H1 (cell line): ENCODE measurements around the gene ZDHHC20. TPM values are rescaled to one million over a fixed set of nuclear protein-coding genes. Genes with fewer than 3 reads are reported as not detected.

ENCODE experiments used
- CTCF ChIA-PET: fragments of 300-600 bp; sonication (Branson Sonifier 250); formaldehyde crosslinking; loops from one replicate; lab custom pipeline; 2021; ENCODE audit not compliant: partially characterized antibody; lab: Charles Lee
- POLR2A ChIA-PET: fragments of 300-600 bp; sonication (Branson Sonifier 250); formaldehyde crosslinking; loops from one replicate; lab custom pipeline; 2021; ENCODE audit warnings: inconsistent platforms; ENCODE audit not compliant: partially characterized antibody; lab: Charles Lee
- DNase-seq, 2 experiments: peaks; one replicate each; pipeline versions ENCODE4 v3.0.0 to v3.0.0-alpha.2; 2010 to 2022; ENCODE audit warnings: low spot score in 2 of 2, low read depth in 1 of 2, mixed read lengths in 1 of 2
- FAIRE-seq: peaks from 2 replicates; lab custom pipeline; 2011; peaks lifted over from hg19 to GRCh38; lab: Jason Lieb, UNC
- H2AFZ ChIP-seq: 2 replicates; pipeline ENCODE4 v1.8.1; 2012; ENCODE audit warnings: low read length, inconsistent platforms
- H2AK5ac ChIP-seq: 2 replicates; pipeline ENCODE4 v1.6.1; 2013; ENCODE audit warnings: low read depth, low read length
- H2BK120ac ChIP-seq: replicated peaks from 2 replicates; pipeline ENCODE3; 2013; ENCODE audit warnings: low read depth, low read length, inconsistent platforms
- H2BK12ac ChIP-seq: 2 replicates; pipeline ENCODE4 v1.6.1; 2013; ENCODE audit warnings: low read depth, low read length
- H2BK15ac ChIP-seq: 2 replicates; pipeline ENCODE4 v1.6.1; 2013; ENCODE audit warnings: low read length
- H2BK20ac ChIP-seq: 2 replicates; pipeline ENCODE4 v1.6.1; 2013; ENCODE audit warnings: low read length
- H2BK5ac ChIP-seq: 2 replicates; pipeline ENCODE4 v1.6.1; 2013; ENCODE audit warnings: low read depth, low read length
- H3K14ac ChIP-seq: 2 replicates; pipeline ENCODE4 v1.6.1; 2013; ENCODE audit warnings: inconsistent platforms; ENCODE audit not compliant: insufficient read length
- H3K18ac ChIP-seq: 2 replicates; pipeline ENCODE4 v1.6.1; 2013; ENCODE audit warnings: low read length; ENCODE audit errors: extremely low read depth
- H3K23ac ChIP-seq: 2 replicates; pipeline ENCODE4 v1.6.1; 2013; ENCODE audit warnings: inconsistent platforms; ENCODE audit not compliant: insufficient read length
- H3K23me2 ChIP-seq: 2 replicates; pipeline ENCODE4 v1.6.1; 2013; ENCODE audit warnings: low read depth, low read length
- H3K27ac ChIP-seq: 2 replicates; pipeline ENCODE4 v1.6.1; 2011; ENCODE audit warnings: low read depth, low read length, inconsistent platforms
- H3K27me3 ChIP-seq, 4 experiments: replicated peaks in 1 of 4; 1 replicate in 1 of 4; 2 replicates in 3 of 4; pipeline versions ENCODE4 v1.6.1 to v1.8.1; 2011 to 2013; ENCODE audit warnings: low read length in 3 of 4, mild to moderate bottlenecking in 3 of 4, inconsistent platforms in 2 of 4, mixed read lengths in 2 of 4, moderate library complexity in 1 of 4; ENCODE audit not compliant: control insufficient read depth in 3 of 4, insufficient read depth in 3 of 4; ENCODE audit errors: extremely low read depth in 1 of 4
- H3K36me3 ChIP-seq, 4 experiments: 2 replicates each; pipeline versions ENCODE4 v1.6.1 to v1.8.1; 2011 to 2013; ENCODE audit warnings: mild to moderate bottlenecking in 4 of 4, low read length in 3 of 4, moderate library complexity in 2 of 4, control low read depth in 1 of 4, inconsistent platforms in 1 of 4; ENCODE audit not compliant: insufficient read depth in 4 of 4, control insufficient read depth in 2 of 4
- H3K4ac ChIP-seq: replicated peaks from 2 replicates; pipeline ENCODE3; 2013; ENCODE audit warnings: low read length, low read depth, mixed read lengths, inconsistent platforms; ENCODE audit not compliant: insufficient read length
- H3K4me1 ChIP-seq, 4 experiments: replicated peaks in 1 of 4; 1 replicate in 1 of 4; 2 replicates in 3 of 4; pipeline versions ENCODE4 v1.6.1 to v1.8.1; 2011 to 2013; ENCODE audit warnings: low read length in 3 of 4, inconsistent platforms in 2 of 4, mixed read lengths in 1 of 4; ENCODE audit not compliant: insufficient read depth in 4 of 4, control insufficient read depth in 3 of 4
- H3K4me2 ChIP-seq, 2 experiments: 2 replicates each; pipeline versions ENCODE4 v1.6.1 to v1.8.1; 2011 to 2013; ENCODE audit warnings: low read depth in 2 of 2, low read length in 2 of 2, control low read depth in 1 of 2, inconsistent platforms in 1 of 2, mild to moderate bottlenecking in 1 of 2; ENCODE audit not compliant: insufficient read depth in 1 of 2
- H3K4me3 ChIP-seq, 4 experiments: fragments of 200-600, 300-600 bp in 1 of 4; sonication (generic), shearing (Covaris generic), sonication (Bioruptor Twin) in 1 of 4; 2 replicates each; pipeline versions ENCODE4 v1.5.1 to v1.8.1; 2011 to 2016; ENCODE audit warnings: low read length in 4 of 4, low read depth in 3 of 4, control low read depth in 2 of 4, inconsistent platforms in 2 of 4, mild to moderate bottlenecking in 2 of 4, mixed read lengths in 1 of 4, moderate library complexity in 1 of 4; ENCODE audit not compliant: insufficient read depth in 2 of 4; ENCODE audit errors: extremely low read depth in 1 of 4
- H3K56ac ChIP-seq: replicated peaks from 2 replicates; pipeline ENCODE3; 2013; ENCODE audit warnings: low read depth, mild to moderate bottlenecking, mixed read lengths, low read length, inconsistent platforms; ENCODE audit not compliant: insufficient read length
- H3K79me1 ChIP-seq: 2 replicates; pipeline ENCODE4 v1.6.1; 2013; ENCODE audit warnings: low read depth, low read length, control low read depth
- H3K79me2 ChIP-seq, 2 experiments: 2 replicates each; pipeline versions ENCODE4 v1.6.1 to v1.8.1; 2012 to 2013; ENCODE audit warnings: low read length in 2 of 2, mild to moderate bottlenecking in 2 of 2, inconsistent platforms in 1 of 2; ENCODE audit not compliant: insufficient read depth in 2 of 2, control insufficient read depth in 1 of 2
- H3K9ac ChIP-seq, 4 experiments: replicated peaks in 1 of 4; 1 replicate in 1 of 4; 2 replicates in 3 of 4; pipeline versions ENCODE4 v1.6.1 to v1.8.1; 2011 to 2013; ENCODE audit warnings: low read depth in 3 of 4, low read length in 3 of 4, control low read depth in 2 of 4, mild to moderate bottlenecking in 2 of 4, moderate library complexity in 2 of 4, inconsistent platforms in 1 of 4; ENCODE audit errors: extremely low read depth in 1 of 4
- H3K9me3 ChIP-seq, 2 experiments: 2 replicates each; pipeline versions ENCODE4 v1.6.1 to v1.8.1; 2012 to 2013; ENCODE audit warnings: mild to moderate bottlenecking in 2 of 2, moderate library complexity in 2 of 2, control low read depth in 1 of 2, inconsistent platforms in 1 of 2, low read depth in 1 of 2, low read length in 1 of 2, mixed read lengths in 1 of 2; ENCODE audit not compliant: insufficient read depth in 2 of 2
- H4K20me1 ChIP-seq, 2 experiments: replicated peaks in 1 of 2; 2 replicates each; pipeline versions ENCODE3 to v1.8.1; 2011 to 2013; ENCODE audit warnings: inconsistent platforms in 2 of 2, low read length in 2 of 2, mild to moderate bottlenecking in 1 of 2; ENCODE audit not compliant: insufficient read depth in 2 of 2, control insufficient read depth in 1 of 2
- H4K5ac ChIP-seq: 2 replicates; pipeline ENCODE4 v1.6.1; 2013; ENCODE audit warnings: low read length, low read depth, mixed read lengths, inconsistent platforms; ENCODE audit not compliant: insufficient read length
- H4K8ac ChIP-seq: 2 replicates; pipeline ENCODE4 v1.8.0; 2013; ENCODE audit warnings: mild to moderate bottlenecking, moderate library complexity, low read length, inconsistent platforms; ENCODE audit not compliant: insufficient read depth; ENCODE audit errors: extremely low read depth
- H4K91ac ChIP-seq: replicated peaks from 2 replicates; pipeline ENCODE3; 2013; ENCODE audit warnings: low read length, mixed read lengths, inconsistent platforms; ENCODE audit not compliant: insufficient read length
- ASH2L ChIP-seq: fragments of 200-600, 300-600 bp; sonication (generic); IDR thresholded peaks from one replicate; pipeline ENCODE4 v1.7.1; 2017; ENCODE audit warnings: low read length
- ATF2 ChIP-seq: IDR thresholded peaks from 2 replicates; pipeline ENCODE4 v1.6.1; 2012; ENCODE audit warnings: low read length, inconsistent platforms
- GABPA ChIP-seq: IDR thresholded peaks from 2 replicates; pipeline ENCODE4 v1.6.1; 2011; ENCODE audit warnings: mild to moderate bottlenecking, low read length, moderate library complexity, borderline replicate concordance; ENCODE audit not compliant: insufficient read depth
- JUN ChIP-seq: IDR thresholded peaks from 2 replicates; pipeline ENCODE4 v1.6.1; 2011; ENCODE audit warnings: low read depth, mild to moderate bottlenecking, improper control_type of control experiment, low read length
- KDM4A ChIP-seq: IDR thresholded peaks from one replicate; pipeline ENCODE4 v1.7.1; 2012; ENCODE audit warnings: low read depth, mild to moderate bottlenecking, moderate library complexity, low read length, inconsistent platforms; ENCODE audit not compliant: severe bottlenecking
- MAFK ChIP-seq: IDR thresholded peaks from 2 replicates; pipeline ENCODE4 v1.6.1; 2012; ENCODE audit warnings: low read depth, mild to moderate bottlenecking, improper control_type of control experiment, low read length
- NANOG ChIP-seq: IDR thresholded peaks from 2 replicates; pipeline ENCODE4 v1.6.1; 2011; ENCODE audit warnings: low read length, low read depth, mild to moderate bottlenecking, inconsistent platforms; ENCODE audit not compliant: insufficient read depth, poor library complexity, severe bottlenecking
- WGBS, 2 experiments: shearing (Covaris generic) in 1 of 2; methylation state at CpG; one replicate each; pipeline versions ENCODE4 v1.1.6 to v1.1.7; 2013 to 2015; ENCODE audit warnings: low lambda C conversion rate in 2 of 2, mixed read lengths in 2 of 2, inconsistent platforms in 1 of 2, low coverage in 1 of 2, missing lambda C conversion rate in 1 of 2; ENCODE audit not compliant: insufficient replicate concordance in 2 of 2, insufficient coverage in 1 of 2, insufficient read length in 1 of 2; ENCODE audit errors: extremely low coverage in 1 of 2, missing lambda C conversion rate in 1 of 2; 5-methylcytosine and 5-hydroxymethylcytosine counted together
- polyA plus RNA-seq, 7 experiments: library from polyadenylated mRNA; depleted of rRNA in 3 of 7; stranded (reverse) in 5 of 7; unstranded in 2 of 7; fragments of >200 nt in 5 of 7; fragments of 200-250 nt in 2 of 7; gene quantifications; 1 replicate in 5 of 7; 2 replicates in 1 of 7; 4 replicates in 1 of 7; pipeline versions ENCODE4 v1.2.1 to v1.2.3, GENCODE V29; 2011 to 2013; ENCODE audit warnings: missing spikeins in 2 of 7, mixed read lengths in 2 of 7
- total RNA-seq: library from RNA; stranded (reverse); fragmentation: NEBNext Ultra II Directional; extraction: Animal tissue kit (Norgen Biotek cat#: 25700); gene quantifications from 2 replicates; pipeline ENCODE4 v1.2.1, GENCODE V29; 2021

The ZDHHC20 gene
- total and polyA plus RNA-seq, 2 of the 8 experiments (the other 6 are each of a cell fraction or from before 2014, with no cell fraction given), result 16.4 to 89.0 TPM

- H4K20me1 ChIP-seq, result no peaks in the 10 kb centered on the region
- H3K79me1 ChIP-seq, result no peaks in the 10 kb centered on the region
- no peak overlapping the region for H3K4me3 ChIP-seq
- H2BK12ac ChIP-seq, result no peak overlapping the region
- no peak overlapping the region for H4K5ac ChIP-seq
- H4K91ac ChIP-seq, result no peak overlapping the region
- H3K4ac ChIP-seq, result no peak overlapping the region
- no peak overlapping the region for H2BK15ac ChIP-seq
- H3K56ac ChIP-seq, result no peak overlapping the region
- H3K23me2 ChIP-seq, result no peaks in the 10 kb centered on the region
- no peak overlapping the region for H4K8ac ChIP-seq
- H3K27ac ChIP-seq, result no peak overlapping the region
- H3K79me2 ChIP-seq, result no peaks in the 10 kb centered on the region
- H3K27me3 ChIP-seq, result no peaks in the 10 kb centered on the region
- no peak for FAIRE-seq
- H3K4me1 ChIP-seq, result peaks cover 0 to 2% (median 0%) of the 10 kb centered on the region in 4 experiments; a peak in 1 of 7 replicates
- no peak overlapping the region for H2BK20ac ChIP-seq
- H2AK5ac ChIP-seq, result no peak overlapping the region
- H2AFZ ChIP-seq, result peak overlapping the region; percentile 72; the same call in 1 of the 2 replicates
- 64% methylated on average over 2 of the region's 3 CpGs; no CpG with 5 or more reads in 1 of the 2 experiments for WGBS, 2 experiments
- peak in 1 of 2 experiments; percentile 48 for DNase-seq
- H3K14ac ChIP-seq, result no peak overlapping the region
- no peaks in the 10 kb centered on the region for H3K36me3 ChIP-seq
- no peak overlapping the region for H2BK120ac ChIP-seq
- ChIA-PET POLR2A (interaction anchor here (0.8 to 1.3 kb wide), 3 partner anchors 12 to 29 kb away, joined by 3 to 4 read pairs (median 3); no protein-coding TSS in a partner anchor), CTCF (no interaction called here)
- TF ChIP-seq KDM4A (no peak), MAFK (no peak), JUN (no peak), ASH2L (no peak), GABPA (no peak), NANOG (no peak), ATF2 (no peak)
- H2BK5ac ChIP-seq, result no peak overlapping the region
- H3K9me3 ChIP-seq, result no peaks in the 10 kb centered on the region
- no peak overlapping the region for H3K18ac ChIP-seq
- H3K23ac ChIP-seq, result no peak overlapping the region
- H3K9ac ChIP-seq, result no peak overlapping the region
- peak overlapping the region in 1 of 2 experiments; percentile 18; a peak in 1 of 4 replicates for H3K4me2 ChIP-seq
Observed at GRCh38 chr13:21355304-21355703, 103.8 kb downstream of the ZDHHC20 start.
